Liver (tissue), 3 donors: Measurements from ENCODE around the gene WWP2.

Source experiments
- FOXA1 ChIP-seq: IDR thresholded peaks from 2 replicates; pipeline ENCODE4 v1.6.1; 2016; ENCODE audit warnings: antibody characterized with exemption
- MAX ChIP-seq: IDR thresholded peaks from 2 replicates; pipeline ENCODE4 v1.6.1; 2016; ENCODE audit warnings: antibody characterized with exemption
- SP1 ChIP-seq: IDR thresholded peaks from 2 replicates; pipeline ENCODE4 v1.6.1; 2018; ENCODE audit warnings: antibody characterized with exemption, mild to moderate bottlenecking
- TAF1 ChIP-seq: conservative IDR thresholded peaks from 2 replicates; pipeline ENCODE4 v1.6.1; 2016; ENCODE audit warnings: antibody characterized with exemption, mild to moderate bottlenecking
- YY1 ChIP-seq: IDR thresholded peaks from 2 replicates; pipeline ENCODE4 v1.6.1; 2016; ENCODE audit warnings: antibody characterized with exemption, mild to moderate bottlenecking
- TF ChIP-seq, protein P1 (sequence below): fragments of 150-350 bp; IDR thresholded peaks from 2 replicates; pipeline ENCODE4 v1.5.1; 2017; ENCODE audit warnings: improper control_type of control experiment, low read depth, low read length; ENCODE audit not compliant: missing input control
- TF ChIP-seq, protein P2 (sequence below): IDR thresholded peaks from 2 replicates; pipeline ENCODE4 v1.6.1; 2016; ENCODE audit warnings: antibody characterized with exemption, mild to moderate bottlenecking
- donor health status: healthy.
- donor health status: healthy.

DNA sequence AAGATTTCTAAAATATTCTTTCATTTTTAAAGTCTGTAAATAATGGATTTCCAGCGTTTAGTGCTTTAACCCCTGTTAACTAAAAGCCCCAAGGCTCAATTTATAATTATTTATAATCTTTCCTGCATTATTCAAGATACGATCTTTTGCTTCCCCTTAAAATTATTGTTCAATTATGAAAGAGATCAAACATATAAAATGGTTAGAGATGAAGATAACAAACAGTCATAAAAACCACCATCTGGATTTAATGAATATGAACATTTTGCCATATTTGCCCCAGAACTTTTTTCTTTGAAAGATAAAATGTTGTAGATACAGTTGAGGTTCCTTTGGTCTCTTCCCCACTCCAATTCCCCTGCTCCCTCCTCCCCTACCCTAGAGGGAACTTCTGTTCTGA, 17.6 kb downstream of the WWP2 start:
- TF ChIP-seq, protein P1, sequence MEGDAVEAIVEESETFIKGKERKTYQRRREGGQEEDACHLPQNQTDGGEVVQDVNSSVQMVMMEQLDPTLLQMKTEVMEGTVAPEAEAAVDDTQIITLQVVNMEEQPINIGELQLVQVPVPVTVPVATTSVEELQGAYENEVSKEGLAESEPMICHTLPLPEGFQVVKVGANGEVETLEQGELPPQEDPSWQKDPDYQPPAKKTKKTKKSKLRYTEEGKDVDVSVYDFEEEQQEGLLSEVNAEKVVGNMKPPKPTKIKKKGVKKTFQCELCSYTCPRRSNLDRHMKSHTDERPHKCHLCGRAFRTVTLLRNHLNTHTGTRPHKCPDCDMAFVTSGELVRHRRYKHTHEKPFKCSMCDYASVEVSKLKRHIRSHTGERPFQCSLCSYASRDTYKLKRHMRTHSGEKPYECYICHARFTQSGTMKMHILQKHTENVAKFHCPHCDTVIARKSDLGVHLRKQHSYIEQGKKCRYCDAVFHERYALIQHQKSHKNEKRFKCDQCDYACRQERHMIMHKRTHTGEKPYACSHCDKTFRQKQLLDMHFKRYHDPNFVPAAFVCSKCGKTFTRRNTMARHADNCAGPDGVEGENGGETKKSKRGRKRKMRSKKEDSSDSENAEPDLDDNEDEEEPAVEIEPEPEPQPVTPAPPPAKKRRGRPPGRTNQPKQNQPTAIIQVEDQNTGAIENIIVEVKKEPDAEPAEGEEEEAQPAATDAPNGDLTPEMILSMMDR: no peak
- TF ChIP-seq SP1: no peak
- TF ChIP-seq YY1: no peak
- no peak for TF ChIP-seq TAF1
- TF ChIP-seq MAX: no peak
- no peak for TF ChIP-seq FOXA1
- TF ChIP-seq, protein P2, sequence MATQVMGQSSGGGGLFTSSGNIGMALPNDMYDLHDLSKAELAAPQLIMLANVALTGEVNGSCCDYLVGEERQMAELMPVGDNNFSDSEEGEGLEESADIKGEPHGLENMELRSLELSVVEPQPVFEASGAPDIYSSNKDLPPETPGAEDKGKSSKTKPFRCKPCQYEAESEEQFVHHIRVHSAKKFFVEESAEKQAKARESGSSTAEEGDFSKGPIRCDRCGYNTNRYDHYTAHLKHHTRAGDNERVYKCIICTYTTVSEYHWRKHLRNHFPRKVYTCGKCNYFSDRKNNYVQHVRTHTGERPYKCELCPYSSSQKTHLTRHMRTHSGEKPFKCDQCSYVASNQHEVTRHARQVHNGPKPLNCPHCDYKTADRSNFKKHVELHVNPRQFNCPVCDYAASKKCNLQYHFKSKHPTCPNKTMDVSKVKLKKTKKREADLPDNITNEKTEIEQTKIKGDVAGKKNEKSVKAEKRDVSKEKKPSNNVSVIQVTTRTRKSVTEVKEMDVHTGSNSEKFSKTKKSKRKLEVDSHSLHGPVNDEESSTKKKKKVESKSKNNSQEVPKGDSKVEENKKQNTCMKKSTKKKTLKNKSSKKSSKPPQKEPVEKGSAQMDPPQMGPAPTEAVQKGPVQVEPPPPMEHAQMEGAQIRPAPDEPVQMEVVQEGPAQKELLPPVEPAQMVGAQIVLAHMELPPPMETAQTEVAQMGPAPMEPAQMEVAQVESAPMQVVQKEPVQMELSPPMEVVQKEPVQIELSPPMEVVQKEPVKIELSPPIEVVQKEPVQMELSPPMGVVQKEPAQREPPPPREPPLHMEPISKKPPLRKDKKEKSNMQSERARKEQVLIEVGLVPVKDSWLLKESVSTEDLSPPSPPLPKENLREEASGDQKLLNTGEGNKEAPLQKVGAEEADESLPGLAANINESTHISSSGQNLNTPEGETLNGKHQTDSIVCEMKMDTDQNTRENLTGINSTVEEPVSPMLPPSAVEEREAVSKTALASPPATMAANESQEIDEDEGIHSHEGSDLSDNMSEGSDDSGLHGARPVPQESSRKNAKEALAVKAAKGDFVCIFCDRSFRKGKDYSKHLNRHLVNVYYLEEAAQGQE: no peak
